Measurements from ENCODE around the gene HELT. TPM values are rescaled to one million over a fixed set of nuclear protein-coding genes. Genes with fewer than 3 reads are reported as not detected.

The HELT gene
- total RNA-seq, 1 experiment from 2014 or later: not detected

GRCh38 chr4:185002784-185003183, 15.5 kb upstream of the HELT start:
- ChIA-PET POLR2A (ENCODE audit: unreplicated experiment) (no interaction called here), CTCF (no interaction called here)
- Histone ChIP-seq H3K4me3 (ENCODE audit: low read length) (no peak overlapping the region), H3K4me1 (ENCODE audit: insufficient read depth, low read length) (peaks cover 2% of the 10 kb centered on the region; the same call in 1 of the 2 replicates), H3K27ac (ENCODE audit: low read length) (no peak overlapping the region), H3K79me2 (ENCODE audit: low read length) (no peaks in the 10 kb centered on the region), H3K4me2 (ENCODE audit: low read length) (no peak overlapping the region), H3K9me3 (ENCODE audit: low read length) (no peaks in the 10 kb centered on the region), H3K27me3 (ENCODE audit: low read length) (no peaks in the 10 kb centered on the region), H3F3A (ENCODE audit: low read length, unreplicated experiment) (no peaks in the 10 kb centered on the region), H3K9ac (ENCODE audit: low read length) (no peak overlapping the region), H3K36me3 (ENCODE audit: low read depth, low read length) (no peaks in the 10 kb centered on the region), H2AFZ (ENCODE audit: low read length) (no peak overlapping the region), H3K9me2 (replicated peaks; ENCODE audit: low read length) (no peaks in the 10 kb centered on the region), H4K20me1 (ENCODE audit: low read length) (no peaks in the 10 kb centered on the region)
- no peak for ATAC-seq
- intact Hi-C loops (cut with micrococcal nuclease): no loop called here
- BruUV-seq (replicated peaks): no TSS peak
- no peak for DNase-seq
- TF ChIP-seq EZH2 (IDR thresholded peaks at IDR 0.05; ENCODE audit: low read length, unreplicated experiment): no peak
- TF ChIP-seq CTCF (conservative IDR thresholded peaks at IDR 0.05; ENCODE audit: low read depth, low read length): no peak
- TF ChIP-seq EZH2phosphoT487 (IDR thresholded peaks at IDR 0.05; ENCODE audit: borderline replicate concordance, low read length): no peak

- BruUV-seq (replicated peaks): no TSS peak
- peaks cover 2% of the 10 kb centered on the region; the same call in 1 of the 2 replicates for H3K4me1 ChIP-seq (ENCODE audit: insufficient read depth, low read length)
- H3K36me3 ChIP-seq (ENCODE audit: low read depth, low read length): no peaks in the 10 kb centered on the region
- intact Hi-C loops (cut with micrococcal nuclease): loop anchor here (2.0 kb wide), 1 partner anchor 93 kb away; no protein-coding TSS in a partner anchor
- no peak overlapping the region for H3K9ac ChIP-seq (ENCODE audit: low read length)
- no peaks in the 10 kb centered on the region for H4K20me1 ChIP-seq (ENCODE audit: low read length)
- no peaks in the 10 kb centered on the region for H3K9me3 ChIP-seq (ENCODE audit: low read length)
- ATAC-seq: no peak
- H3K27me3 ChIP-seq (ENCODE audit: low read length): peaks cover 8% of the 10 kb centered on the region
- ChIA-PET CTCF (no interaction called here), POLR2A (ENCODE audit: unreplicated experiment) (no interaction called here)
- H3K4me3 ChIP-seq (ENCODE audit: low read length): no peak overlapping the region
- no peak for TF ChIP-seq EZH2 (IDR thresholded peaks at IDR 0.05; ENCODE audit: low read length, unreplicated experiment)
- TF ChIP-seq CTCF (conservative IDR thresholded peaks at IDR 0.05; ENCODE audit: low read depth, low read length): no peak
- no peak for TF ChIP-seq EZH2phosphoT487 (IDR thresholded peaks at IDR 0.05; ENCODE audit: borderline replicate concordance, low read length)
- H3K79me2 ChIP-seq (ENCODE audit: low read length): no peaks in the 10 kb centered on the region
- H2AFZ ChIP-seq (ENCODE audit: low read length): no peak overlapping the region
- H3K9me2 ChIP-seq (replicated peaks; ENCODE audit: low read length): no peaks in the 10 kb centered on the region
- DNase-seq: no peak
- no peak overlapping the region for H3K27ac ChIP-seq (ENCODE audit: low read length)
- H3K4me2 ChIP-seq (ENCODE audit: low read length): no peak overlapping the region
- H3F3A ChIP-seq (ENCODE audit: low read length, unreplicated experiment): no peaks in the 10 kb centered on the region
Measured at GRCh38 chr4:185003596-185004351, 14.5 kb upstream of the HELT start.
